Astrocyte of the cerebellum (primary cell): Measurements from ENCODE around the gene AFDN.
A peak's percentile ranks its signal among the peaks of the same experiment; 100 is the strongest.

ENCODE experiments used
- DNase-seq: peaks from one replicate; pipeline ENCODE4 v3.0.0-alpha.2; 2011; ENCODE audit warnings: low read depth
- H3K4me3 ChIP-seq: 2 replicates; pipeline ENCODE4 v1.5.1; 2011; ENCODE audit warnings: mild to moderate bottlenecking, low read depth, low read length, moderate library complexity
- in situ Hi-C: cut with HindIII; loops from 2 replicates; pipeline ENCODE4 v1.10.0; 2017; ENCODE audit warnings: low sequenced_read_pairs
- TF ChIP-seq, protein P1 (sequence below): IDR thresholded peaks from 2 replicates; pipeline ENCODE4 v1.5.1; 2012; ENCODE audit warnings: low read length, low read depth, moderate library complexity, mild to moderate bottlenecking; ENCODE audit errors: missing control alignments

The AFDN gene

DNA sequence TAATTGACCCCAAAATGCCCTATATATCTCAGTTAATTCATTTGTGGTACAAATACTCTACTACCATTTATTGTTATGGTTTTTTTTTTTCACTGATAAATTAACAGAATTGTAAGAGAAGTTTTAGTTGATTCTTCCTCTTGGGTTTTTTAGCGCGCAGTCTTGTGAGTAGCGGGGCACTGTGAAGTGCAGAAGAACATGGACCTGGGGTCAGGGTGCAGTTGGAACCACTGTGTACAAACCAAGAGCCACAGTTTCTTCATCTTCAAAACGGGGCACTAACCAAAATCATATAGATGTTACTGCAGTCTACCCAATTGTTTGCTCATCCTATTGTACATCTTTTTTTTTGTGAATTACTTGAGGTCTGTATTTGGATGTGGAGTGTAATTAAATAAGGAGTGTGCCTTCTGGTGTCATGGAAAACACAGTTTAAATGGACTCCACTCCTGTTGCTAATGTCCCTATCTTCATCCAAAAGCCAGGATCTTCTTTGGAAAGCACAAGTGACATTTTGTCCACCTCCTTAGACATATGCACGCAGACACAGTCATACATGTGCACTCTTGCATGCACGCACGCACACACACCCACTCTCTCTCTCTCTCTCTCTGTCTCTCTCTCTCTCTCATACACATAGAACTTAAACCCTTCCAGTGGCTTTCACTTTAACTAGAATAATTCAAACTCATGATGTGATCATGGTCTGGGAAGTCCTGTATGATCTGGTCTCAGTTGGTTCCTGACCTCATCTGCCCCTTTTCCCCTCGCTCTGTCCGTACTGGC lies 51.5 kb downstream of the AFDN start:
- in situ Hi-C loops = no loop called here
- TF ChIP-seq, protein P1, sequence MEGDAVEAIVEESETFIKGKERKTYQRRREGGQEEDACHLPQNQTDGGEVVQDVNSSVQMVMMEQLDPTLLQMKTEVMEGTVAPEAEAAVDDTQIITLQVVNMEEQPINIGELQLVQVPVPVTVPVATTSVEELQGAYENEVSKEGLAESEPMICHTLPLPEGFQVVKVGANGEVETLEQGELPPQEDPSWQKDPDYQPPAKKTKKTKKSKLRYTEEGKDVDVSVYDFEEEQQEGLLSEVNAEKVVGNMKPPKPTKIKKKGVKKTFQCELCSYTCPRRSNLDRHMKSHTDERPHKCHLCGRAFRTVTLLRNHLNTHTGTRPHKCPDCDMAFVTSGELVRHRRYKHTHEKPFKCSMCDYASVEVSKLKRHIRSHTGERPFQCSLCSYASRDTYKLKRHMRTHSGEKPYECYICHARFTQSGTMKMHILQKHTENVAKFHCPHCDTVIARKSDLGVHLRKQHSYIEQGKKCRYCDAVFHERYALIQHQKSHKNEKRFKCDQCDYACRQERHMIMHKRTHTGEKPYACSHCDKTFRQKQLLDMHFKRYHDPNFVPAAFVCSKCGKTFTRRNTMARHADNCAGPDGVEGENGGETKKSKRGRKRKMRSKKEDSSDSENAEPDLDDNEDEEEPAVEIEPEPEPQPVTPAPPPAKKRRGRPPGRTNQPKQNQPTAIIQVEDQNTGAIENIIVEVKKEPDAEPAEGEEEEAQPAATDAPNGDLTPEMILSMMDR = no peak
- no peak overlapping the region for H3K4me3 ChIP-seq
- DNase-seq = no peak

DNA sequence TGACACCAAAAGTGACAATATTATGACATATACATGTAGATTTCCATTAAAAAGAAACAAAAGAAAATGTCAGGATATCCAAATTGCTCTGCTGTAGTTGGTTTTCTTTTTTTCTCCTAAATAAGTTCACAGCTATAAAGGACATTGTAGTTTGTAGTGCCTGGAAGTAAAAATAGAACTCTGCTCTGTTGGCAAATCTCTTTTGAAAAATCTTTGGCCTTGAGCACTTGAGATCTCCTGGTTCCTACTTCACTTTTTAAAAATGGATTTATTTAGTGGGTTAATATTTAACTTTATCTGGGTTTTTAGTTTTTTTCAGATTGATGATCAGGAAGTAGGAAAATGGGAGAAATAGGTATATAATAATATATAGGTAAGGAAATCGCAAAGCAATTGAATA lies 52.9 kb downstream of the AFDN start:
- in situ Hi-C loops = no loop called here
- DNase-seq = no peak
- H3K4me3 ChIP-seq = no peak overlapping the region
- TF ChIP-seq, protein P1 = no peak

DNA sequence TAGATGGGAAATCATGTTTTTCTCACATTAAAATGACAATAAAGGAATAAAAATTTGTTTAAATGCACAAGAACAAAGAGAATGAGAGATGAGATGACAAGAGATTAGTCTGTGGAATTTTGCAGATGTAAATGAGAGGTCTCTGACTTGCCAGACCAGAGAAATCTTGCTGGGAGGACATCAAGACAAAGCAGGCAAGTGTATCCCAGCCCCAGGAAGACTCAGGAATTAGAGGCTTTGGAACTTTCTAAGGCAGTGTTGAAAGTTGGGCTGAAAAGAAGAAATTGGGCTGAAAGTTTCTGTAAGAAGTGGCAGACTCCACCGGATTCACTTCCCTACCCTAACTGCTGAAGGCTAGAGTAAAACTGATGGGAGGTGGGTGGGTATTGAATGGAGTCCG lies 54.6 kb downstream of the AFDN start:
- TF ChIP-seq, protein P1 = no peak
- in situ Hi-C loops = no loop called here
- no peak for DNase-seq
- no peak overlapping the region for H3K4me3 ChIP-seq

DNA sequence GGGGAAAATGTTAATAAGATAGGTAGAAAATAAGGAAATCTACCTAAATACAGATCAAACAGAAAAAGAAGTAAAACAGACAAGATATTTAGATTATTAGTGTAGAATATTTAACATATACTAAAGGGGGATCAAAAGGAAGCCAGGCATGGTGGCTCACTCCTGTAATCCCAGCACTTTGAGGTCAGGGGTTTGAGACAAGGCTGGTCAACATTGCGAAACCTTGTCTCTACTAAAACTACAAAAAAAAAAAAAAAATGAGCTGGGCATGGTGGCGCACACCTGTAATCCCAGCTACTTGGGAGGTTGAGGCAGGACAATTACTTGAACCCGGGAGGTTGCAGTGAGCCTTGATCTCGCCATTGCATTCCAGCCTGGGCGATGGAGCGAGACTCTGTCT lies 55.5 kb downstream of the AFDN start:
- no peak overlapping the region for H3K4me3 ChIP-seq
- TF ChIP-seq, protein P1 = no peak
- no peak for DNase-seq
- in situ Hi-C loops = no loop called here

DNA sequence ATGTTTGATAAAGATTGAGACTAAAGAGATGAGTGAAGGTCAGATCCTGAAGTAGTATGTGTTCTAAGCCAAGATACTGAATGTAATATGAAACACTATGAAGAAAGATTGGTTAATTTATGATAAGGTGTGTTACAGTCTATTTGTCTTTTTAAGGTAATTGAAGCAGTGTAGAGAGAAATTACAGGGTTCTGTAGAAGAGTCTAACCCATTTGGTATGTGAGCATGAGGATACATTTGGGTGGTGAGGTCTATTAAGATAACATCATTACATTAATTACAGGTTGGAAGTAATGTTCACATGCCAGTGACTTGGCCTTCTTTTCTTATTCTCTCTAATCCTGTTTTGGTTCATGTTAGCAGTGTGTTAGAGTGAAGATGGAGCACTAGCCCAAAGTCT lies 61.4 kb downstream of the AFDN start:
- no peak overlapping the region for H3K4me3 ChIP-seq
- in situ Hi-C loops = no loop called here
- TF ChIP-seq, protein P1 = no peak
- no peak for DNase-seq

DNA sequence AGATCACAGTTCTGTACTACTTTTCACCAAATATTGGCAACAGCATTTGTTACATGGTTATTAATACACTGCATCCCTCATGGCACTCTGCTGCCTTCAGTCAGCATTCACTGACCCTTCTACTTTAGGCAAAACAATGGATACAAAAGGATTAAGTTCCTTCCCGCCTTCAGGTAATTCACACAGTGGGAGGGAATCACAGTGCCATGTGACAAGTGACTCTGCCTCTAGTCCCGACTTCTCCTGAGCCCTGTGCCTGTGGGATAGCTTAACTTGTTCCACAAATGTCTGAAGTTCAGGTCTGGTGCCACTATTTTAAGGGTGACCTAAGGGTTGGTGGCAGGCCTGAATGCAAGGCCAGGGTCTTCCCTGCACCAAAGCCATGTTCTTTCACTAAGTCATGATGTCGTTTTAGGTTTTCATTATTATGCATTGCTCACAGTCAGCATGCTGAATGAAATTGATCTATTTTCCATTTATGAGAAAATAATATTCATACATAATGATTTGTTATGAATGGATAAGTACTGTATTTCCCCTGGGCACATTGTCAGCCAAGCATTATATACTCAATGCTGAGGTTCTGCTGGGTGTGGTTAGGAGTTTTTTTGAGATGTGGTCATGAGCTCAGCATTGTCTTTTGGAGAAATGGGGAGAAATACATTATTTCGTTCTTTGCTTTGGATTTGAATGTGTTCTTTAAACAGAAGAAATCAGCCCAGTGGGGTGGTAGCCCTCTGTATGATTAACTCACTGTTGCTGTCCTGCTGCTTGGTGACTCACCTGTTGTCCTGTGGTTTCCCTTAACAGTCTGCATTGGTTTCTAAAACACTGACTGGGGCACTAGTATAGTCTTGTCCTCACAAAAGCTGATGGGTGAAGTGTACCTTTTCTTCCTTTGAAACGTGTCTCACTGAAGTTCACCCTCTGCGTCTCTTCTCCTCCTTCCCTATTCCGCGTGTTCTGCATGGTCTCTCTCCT lies 66.4 kb downstream of the AFDN start:
- peak; percentile 60 for DNase-seq
- H3K4me3 ChIP-seq = no peak overlapping the region
- TF ChIP-seq, protein P1 = no peak
- in situ Hi-C loops = loop anchor here (10.0 kb wide), 1 partner anchor 398 kb away; no protein-coding TSS in a partner anchor
